ENCODE data around the gene CD7.
"Not testable (repeated sequence)": the region's sequence is repeated elsewhere in the genome, so short reads cannot be mapped to it uniquely, and the experiment has no call there.

The CD7 gene

DNA sequence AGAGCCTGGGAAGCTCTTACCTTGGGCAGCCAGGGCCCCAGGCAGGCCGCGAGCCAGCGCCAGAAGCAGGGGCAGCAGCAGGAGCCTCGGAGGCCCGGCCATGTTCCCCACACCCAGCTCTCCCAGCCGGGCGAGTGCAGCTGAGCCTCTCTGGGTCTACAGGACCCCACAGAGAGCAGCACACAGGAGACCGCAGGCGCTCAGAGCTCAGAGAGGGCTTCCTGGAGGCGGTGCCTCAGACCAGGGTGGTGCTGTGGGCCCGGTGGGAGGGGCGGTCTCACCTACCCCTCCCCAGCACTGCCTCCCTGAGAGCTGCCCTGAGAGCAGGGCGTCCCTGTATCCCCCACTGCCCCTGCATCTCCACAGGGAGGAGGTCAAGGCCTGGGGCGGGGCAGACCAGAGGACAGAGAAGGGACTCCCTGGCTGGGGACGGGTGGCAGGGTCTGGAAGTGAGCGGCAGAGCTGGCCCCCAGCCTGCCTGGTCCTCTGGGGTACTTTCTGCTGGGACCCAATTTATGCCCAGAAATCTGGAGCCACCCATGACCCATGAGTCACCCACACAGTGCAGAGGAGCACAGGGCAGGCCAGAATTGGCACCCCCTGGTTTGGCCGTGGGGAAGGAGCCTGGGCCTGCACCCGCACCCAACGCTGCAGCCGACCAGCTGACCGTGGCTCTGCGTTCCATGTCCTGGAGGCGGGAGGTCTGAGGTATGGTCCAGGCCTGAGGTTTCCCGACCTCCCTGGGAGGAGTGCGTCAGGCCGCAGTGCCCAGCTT is at the start of gene CD7:
CD7 (minus strand) TSS at position 215 of the 775 bp plus-strand sequence; CDS start at position 102, 113 bp downstream.
- DNase-seq = peak; percentile 72

DNA sequence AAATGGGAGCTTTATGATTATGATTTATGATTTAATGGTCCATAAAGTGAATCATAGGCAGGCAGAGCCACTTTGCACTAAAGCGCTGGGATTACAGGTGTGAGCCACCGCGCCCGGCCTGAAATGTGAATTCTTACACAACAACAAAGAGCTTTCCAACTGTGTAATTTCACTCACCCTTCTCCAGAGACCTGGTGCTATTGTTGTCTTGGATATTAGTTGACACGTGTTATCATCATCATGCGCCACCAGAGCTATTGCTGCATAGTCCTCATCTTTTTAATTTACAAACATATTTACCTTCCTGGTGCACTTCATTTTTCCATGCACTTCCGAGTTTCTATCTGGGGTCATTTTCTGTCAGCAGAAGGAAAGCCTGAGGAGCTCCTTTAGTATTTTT is 49.3 kb upstream of the CD7 start:
- no peak for DNase-seq

DNA sequence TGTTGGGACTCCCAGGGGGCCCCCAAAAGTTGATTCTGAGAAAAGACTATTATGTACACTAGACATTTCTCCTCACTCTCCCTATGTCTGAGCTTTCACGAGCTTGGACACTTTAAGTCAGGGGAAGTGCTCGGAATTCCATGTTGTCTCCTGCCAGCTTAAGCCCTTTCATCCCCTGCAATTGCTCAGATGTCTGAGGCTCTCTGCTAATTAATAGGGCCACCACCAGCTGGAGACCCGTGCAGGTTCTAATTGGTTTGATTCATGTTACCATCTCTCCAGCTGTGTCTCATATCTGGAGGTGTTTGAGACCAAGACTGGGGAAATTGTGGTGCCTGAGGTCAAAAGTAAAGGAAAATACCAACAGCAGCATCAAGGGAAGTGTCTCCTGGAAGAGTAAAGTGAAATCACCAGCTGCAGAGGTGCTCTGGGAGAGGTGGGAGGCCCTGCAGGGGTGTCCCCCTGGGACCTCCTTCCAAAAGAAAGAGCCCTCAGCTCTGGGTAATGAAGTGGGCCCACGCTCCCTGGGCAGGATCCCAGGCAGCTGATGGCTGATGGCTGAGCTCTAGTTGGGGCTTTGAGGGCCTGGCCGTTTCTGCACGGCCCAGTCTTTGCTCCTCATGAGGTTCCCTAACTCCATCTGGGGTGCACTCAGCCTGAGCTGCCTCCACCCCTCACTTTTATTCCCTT is 48.3 kb upstream of the CD7 start:
- DNase-seq = no peak

DNA sequence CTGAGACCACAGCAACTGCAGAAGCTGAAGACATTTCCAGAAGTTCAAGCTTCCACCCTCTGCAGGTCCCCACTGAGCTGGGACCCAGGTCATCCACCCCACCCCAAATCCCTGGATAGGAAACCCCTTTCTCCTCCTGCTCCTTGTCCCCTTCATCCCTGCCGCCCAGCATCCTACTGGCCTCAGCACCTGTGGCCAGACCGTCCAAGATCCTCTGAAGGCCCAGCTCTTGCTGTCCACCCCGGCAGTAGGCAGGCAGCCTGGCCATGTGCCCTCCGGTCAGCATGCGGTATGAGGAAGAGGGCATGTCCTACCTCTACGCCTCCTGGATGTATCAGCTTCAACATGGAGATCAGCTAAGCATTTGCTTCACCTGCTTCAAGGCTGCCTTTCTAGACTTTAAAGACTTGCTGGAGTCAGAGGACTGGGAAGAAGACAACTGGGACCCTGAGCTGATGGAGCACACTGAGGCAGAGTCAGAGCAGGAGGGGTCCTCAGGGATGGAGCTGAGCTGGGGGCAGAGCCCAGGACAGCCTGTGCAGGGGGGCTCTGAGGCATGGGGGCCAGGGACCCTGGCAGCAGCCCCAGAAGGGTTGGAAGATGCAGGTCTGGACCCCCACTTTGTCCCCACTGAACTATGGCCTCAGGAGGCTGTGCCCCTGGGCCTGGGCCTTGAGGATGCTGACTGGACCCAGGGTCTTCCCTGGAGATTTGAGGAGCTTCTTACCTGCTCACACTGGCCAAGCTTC is 44.7 kb upstream of the CD7 start:
- DNase-seq = no peak

DNA sequence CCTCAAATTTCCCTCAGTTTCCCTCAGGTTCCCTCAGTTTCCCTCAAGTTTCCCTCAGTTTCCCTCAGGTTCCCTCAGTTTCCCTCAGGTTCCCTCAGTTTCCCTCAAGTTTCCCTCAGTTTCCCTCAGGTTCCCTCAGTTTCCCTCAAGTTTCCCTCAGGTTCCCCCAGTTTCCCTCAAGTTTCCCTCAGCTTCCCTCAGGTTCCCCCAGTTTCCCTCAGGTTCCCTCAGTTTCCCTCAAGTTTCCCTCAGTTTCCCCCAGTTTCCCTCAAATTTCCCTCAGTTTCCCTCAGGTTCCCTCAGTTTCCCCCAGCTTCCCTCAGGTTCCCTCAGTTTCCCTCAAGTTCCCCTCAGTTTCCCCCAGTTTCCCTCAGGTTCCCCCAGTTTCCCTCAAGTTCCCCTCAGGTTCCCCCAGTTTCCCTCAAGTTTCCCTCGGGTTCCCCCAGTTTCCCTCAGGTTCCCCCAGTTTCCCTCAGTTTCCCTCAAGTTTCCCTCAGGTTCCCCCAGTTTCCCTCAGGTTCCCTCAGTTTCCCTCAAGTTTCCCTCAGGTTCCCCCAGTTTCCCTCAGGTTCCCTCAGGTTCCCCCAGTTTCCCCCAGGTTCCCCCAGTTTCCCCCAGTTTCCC is 42.2 kb upstream of the CD7 start:
- DNase-seq = not testable (repeated sequence)

DNA sequence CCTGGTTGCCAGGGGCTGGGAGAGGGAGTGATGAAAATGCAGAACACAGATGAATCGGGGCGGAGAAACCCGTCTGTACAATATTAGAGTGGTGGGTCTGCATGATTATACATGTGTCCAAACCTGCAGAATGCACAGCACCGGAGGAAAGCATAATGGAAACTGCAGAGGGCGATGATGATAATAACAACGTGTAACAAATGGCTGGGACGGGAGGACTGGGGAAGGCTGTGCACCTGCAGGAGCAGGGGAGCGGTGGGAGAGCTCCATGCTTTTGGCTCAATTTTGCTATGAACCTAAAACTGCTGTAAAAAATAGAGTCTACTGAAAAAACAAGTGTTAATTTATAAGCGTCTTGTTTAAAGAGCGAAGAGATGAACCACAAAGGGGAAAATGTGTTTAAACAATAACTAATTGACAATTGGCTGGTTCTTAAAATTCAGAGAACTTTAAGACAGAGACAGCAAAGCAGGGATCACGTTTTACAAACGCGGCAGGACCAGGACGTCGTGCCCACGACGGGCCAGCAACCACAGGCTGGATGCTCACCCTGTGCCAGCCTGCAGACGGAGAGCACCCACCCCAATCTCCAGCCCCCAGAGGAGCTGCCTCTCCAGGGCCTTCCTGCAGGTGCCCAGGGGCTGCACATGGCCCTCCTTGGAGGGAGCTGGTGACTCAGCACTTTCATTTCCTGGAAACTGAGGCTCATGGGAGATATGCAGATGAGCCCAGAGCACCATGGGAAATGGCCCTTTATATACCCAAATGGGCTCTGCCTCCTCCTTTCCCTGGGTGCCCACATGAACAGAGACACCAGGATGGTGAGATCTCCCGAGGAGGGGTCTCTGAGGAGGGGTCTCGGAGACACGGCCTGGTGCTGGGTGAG is 41.3 kb upstream of the CD7 start, which contains the start of gene TEX19:
TEX19 (plus strand) TSS at position 783 of the 886 bp plus-strand sequence. CDS start 2,904 bp downstream, outside the sequence.
- DNase-seq = no peak

DNA sequence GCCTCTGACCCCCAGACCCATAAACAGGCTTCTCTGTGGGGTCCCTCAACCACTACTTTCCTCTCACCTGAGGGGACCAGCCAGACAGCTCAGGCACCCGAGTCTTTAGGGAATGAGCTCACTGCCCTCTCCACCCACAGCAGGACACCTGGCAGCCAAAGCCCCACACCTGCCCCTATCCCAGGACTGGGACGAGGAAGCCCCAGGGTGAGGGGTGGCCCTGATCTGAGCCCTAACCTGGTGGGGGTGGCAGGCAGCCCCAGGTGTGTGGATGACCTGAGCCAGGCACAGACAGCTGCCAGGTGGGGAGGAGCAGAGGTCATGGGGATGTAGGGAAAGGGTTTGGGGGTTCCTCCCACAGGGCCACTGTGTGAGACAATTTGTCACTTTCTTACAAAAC is 40.0 kb upstream of the CD7 start:
- DNase-seq = no peak

DNA sequence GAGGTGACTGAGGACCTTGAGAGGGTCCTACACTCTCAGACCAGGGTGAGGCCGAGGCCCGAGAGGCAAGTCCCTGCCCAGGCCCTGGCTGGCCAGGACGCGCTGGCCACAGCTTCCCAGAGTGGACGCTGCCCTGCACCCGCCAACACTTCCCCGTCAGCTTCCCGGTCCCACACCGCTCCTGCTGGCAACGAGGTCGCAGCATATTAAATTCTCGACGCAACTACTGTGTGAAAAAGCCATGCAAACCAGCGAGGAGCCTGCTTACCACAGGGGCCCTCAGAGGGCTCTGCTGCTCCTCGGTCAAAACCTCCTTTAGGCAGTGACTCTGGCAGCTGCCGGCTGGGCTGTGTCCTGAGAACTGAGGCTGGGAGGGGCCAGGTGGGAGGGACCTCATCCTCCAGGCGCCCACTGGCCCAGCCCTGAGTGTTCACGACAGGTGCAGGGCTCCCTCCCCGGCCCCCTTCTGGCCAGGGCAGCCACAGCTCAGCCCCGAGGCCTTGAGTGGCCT is 39.5 kb upstream of the CD7 start:
- no peak for DNase-seq

DNA sequence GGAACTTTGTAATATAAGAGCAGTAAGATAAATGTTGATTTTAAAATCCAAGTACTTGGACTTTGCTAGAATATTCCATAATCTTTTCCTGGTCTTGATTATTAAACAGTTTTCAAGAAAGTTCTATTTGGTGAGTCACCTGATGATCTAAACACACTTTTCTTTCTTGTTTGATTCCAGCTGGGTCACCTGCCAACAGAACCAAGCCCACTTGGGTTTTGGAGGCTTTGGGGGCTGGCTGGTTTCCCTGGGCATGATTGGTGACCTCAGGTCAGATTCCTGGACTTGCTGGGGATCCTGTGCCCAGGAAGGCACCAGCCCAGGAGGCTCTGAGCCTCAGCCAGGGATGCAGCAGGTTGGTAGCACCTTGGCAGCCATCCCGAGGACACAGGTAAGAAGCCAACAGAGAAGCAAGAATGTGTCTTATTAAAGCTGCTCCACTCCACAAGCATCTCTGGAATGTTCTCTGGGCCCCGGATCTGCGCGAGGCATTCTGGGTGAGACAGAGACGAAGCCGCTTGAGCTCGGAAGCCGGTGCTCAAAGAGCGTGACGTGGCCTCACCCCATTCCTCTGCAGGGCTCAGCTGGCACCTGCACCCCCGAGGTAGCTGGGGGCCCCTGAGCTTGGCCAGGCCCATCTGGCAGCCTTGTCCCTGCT is 38.5 kb upstream of the CD7 start:
- no peak for DNase-seq

DNA sequence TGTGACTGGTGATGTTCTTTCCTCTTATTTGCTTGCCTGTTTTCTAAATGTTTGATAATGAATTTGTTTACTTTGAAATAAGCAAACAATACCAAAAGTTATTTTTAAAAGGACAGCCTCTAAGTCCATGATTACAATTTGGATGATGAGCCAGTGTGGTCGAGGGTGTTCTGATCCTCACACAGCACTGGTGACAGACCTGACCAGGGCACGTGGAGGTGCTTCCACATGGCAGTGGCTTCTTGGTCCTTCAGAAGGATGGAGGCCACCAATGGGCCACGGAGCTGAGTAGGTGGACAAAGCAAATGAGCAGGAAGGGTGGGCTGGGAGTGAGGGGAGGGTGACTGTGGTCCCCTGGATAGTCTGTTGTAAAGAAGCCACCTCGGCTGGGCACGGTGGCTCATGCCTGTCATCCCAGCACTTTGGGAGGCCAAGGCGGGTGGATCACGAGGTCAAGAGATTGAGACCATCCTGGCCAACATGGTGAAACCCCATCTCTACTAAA is 37.4 kb upstream of the CD7 start:
- no peak for DNase-seq

DNA sequence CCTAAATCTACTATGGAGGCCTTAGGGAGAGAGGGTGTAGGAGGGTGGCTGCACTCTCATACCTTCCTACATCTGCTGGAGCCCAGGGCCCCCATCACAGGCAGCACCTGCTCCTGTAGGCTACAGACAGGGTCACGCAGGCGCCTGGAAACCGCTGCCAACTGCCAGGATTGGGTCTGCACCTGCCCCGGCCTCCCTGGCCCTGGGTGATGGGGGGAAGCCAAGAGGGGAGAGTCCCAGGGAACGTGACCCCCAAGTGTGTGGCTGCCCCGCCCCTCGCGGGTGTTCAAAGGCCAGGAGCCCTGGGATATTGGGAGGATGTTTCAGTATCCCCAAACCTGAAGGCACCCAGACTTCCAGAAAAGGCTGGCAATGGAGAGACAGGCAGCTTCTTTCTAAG is 36.1 kb upstream of the CD7 start:
- no peak for DNase-seq

DNA sequence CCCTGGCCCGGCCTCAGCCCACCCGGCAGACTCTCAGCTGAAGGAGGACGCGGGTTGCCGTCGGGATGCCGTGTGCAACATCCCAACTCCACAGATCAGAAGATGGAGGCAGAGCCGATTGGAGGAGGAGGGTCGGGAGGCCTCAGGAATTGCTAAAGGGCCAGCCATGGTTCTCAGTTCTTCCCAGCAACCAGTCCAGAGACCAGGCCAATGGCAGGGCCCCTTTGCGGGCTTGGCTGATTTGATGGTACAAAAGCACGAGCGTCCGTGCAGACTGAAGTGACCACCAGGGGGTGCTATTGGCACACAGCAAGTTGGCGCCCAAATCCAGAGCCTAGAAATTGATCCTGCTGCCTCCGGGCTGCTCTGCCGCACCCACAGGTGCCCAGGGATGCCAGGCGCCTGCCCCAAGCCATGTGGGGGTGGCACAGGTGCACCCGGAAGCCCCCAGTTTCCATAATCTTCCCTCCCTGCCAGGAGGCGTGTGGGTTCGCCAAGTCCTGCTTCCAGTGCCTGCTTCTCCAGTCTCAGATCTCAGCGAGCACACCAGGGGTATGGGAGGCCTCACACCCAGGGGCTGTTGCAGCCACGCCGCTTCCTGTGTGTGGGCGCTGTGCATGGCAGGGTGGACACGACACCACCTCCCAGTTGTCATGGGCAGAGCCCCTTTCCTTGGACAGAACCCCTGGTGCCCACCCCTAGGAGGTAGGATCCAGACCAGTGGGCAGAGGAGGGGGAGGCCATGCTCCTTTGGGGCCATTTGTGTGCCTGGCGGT is 34.5 kb upstream of the CD7 start:
- peak; percentile 84 for DNase-seq

DNA sequence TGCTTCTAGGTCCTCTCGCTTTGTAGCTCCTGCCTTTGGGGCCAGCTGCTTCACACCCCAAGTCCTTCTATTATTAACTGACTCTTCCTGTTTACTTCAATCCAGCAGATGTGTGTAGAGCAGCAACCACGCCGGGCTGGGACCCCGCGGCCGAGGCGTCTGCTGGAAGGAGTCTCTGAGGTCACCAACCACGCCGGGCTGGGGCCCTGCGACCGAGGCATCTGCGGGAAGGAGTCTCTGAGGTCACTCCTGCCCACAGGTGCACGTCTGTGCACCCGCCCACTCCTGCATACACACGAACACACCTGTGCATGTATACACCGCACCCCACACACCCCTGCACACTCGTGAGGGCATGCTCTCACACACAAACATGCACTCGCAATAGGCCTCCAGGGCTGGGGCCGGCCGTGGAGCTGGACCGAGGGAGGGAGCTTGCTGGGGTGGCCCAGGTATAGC is 33.9 kb upstream of the CD7 start:
- DNase-seq = no peak

DNA sequence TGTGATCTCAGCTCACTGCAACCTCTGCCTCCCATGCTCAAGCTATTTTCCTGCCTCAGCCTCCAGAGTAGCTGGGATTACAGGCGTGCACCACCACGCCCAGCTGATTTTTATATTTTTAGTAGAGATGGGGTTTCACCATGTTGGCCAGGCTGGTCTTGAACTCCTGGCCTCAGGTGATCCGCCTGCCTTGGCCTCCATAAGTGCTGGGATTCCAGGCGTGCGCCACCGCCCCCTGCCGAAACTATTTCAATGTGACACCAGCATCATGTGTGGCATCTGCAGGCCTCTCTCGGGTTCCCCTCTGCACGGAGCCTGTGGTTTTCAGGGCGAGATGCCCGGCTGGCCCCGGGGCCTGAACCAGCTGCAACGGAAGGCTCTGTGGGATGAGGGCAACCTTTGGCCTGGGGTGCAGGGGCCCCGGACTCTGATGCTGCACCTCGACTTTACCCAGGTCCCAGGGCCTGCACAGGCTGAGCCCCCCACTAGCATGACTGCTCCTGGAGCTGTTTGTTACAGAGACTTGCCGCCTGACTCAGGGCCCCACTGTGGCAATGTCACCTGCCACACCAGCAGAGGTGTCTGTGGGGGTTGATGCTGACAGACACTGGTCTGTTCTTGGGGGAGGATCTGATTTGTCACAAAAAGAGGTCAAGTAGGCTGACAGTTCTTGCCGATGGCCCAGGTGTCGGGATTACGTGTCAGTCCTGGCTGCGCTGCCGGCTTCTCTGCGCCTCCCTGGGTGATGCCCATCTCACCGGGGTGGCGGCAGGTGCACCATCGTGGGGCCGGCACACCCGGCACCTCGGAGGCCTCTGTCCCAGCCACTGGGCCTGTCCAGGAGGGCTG is 33.0 kb upstream of the CD7 start:
- peak; percentile 41 for DNase-seq

DNA sequence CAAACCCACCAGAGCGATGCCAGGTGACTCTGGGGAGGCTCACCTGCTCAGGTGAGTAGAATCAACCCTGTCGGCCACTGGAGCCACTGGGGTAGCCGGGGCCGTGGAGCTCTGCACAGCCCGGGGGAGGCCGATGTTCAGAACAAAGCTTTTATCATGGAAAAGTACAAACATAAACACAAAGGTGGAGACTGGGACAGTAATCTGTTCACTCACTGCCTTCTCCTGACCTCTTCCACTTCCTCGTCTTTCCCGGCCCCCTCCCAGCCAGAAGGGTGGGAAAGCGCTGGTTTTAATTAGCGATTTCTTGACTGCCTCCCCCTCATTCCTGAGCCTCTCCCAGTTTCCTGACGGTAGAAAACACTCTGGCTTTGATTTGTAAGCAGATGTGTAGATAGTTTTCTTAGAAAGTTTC is 31.9 kb upstream of the CD7 start:
- no peak for DNase-seq

DNA sequence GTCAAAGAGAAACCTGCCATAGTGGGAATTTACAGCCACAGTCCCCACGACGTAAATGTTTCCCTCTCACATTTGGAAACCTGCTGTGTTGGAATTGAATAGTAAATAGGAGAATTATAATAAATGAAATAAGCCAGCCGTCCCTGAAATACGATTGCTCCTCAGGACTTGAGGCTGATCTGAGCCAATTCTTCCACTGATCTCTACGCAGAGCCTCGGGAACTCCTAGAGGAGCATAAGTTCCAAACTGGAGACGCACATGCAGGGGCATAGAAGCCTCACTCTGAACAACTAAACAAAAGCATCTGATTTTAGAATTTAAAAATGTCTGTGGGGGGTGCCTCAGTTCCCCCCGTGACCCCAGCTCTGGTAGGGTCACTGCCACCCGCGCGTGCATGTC is 31.5 kb upstream of the CD7 start:
- no peak for DNase-seq

DNA sequence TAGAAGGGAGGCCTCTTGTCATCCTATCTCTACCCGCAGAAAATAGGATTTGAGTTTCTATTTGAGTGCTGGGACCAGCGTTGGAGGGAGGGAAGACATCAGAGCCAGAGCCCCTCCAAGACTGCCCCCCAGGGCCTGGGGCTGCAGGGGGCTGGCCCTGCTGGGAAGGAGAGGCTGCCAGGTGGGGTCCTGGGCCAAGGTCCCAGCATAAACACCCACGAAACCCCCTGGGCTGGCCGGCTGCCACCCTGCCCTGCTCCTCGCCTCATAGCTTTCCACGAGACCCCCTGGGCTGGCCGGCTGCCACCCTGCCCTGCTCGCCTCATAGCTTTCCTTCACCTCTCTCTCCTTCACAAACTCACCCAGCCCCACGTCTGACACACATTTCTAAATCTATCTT is 31.0 kb upstream of the CD7 start:
- no peak for DNase-seq

DNA sequence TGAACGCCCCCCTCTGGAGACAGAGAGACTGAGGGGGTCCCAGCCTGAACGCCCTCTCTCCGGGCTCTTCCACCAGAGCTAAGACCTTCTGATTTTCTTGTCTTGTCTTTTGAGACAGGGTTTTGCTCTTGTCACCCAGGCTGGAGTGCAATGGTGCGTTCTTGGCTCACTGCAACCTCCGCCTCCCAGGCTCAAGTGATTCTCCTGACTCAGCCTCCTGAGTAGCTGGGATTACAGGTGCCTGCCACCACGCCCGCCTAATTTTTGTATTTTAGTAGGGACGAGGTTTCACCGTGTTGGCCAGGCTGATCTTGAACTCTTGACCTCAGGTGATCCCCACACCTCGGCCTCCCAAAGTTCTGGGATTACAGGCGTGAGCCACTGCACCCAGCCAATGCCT is 30.6 kb upstream of the CD7 start:
- not testable (repeated sequence) for DNase-seq
